IPS DF 6.9 (cell line): ENCODE measurements around the gene IFNGR2.

Experiments used
- DNase-seq: peaks from one replicate; pipeline ENCODE4 v3.0.0-alpha.2; 2013; ENCODE audit warnings: low read depth, low spot score
- H3K27ac ChIP-seq: one replicate; pipeline ENCODE4 v1.5.1; 2013; ENCODE audit warnings: low read length, control low read depth
- H3K27me3 ChIP-seq: 2 replicates; pipeline ENCODE4 v1.6.1; 2013; ENCODE audit warnings: mild to moderate bottlenecking, low read length; ENCODE audit not compliant: control insufficient read depth, insufficient read depth
- H3K36me3 ChIP-seq: 2 replicates; pipeline ENCODE4 v1.6.1; 2013; ENCODE audit warnings: low read length; ENCODE audit not compliant: control insufficient read depth, insufficient read depth
- H3K4me1 ChIP-seq: 2 replicates; pipeline ENCODE4 v1.6.1; 2013; ENCODE audit warnings: low read length; ENCODE audit not compliant: control insufficient read depth, insufficient read depth
- H3K4me3 ChIP-seq: 2 replicates; pipeline ENCODE4 v1.5.1; 2013; ENCODE audit warnings: mild to moderate bottlenecking, low read length
- H3K9me3 ChIP-seq: 2 replicates; pipeline ENCODE4 v1.6.1; 2013; ENCODE audit warnings: low read length, inconsistent platforms; ENCODE audit not compliant: control insufficient read depth, insufficient read depth
- WGBS: extraction: QIAGEN DNeasy Blood & Tissue Kit; methylation state at CpG from one replicate; pipeline ENCODE4 v1.1.7; 2013; ENCODE audit warnings: mixed read lengths, missing lambda C conversion rate; ENCODE audit not compliant: insufficient read length, insufficient coverage; 5-methylcytosine and 5-hydroxymethylcytosine counted together

Gene IFNGR2

GRCh38 chr21:33418691-33419090 lies 15.5 kb downstream of the IFNGR2 start:
- Histone ChIP-seq H3K9me3 (no peaks in the 10 kb centered on the region), H3K4me1 (no peaks in the 10 kb centered on the region), H3K36me3 (no peaks in the 10 kb centered on the region), H3K27ac (no peak overlapping the region), H3K4me3 (no peak overlapping the region), H3K27me3 (no peaks in the 10 kb centered on the region)
- no peak for DNase-seq
- WGBS: no CpG with 5 or more reads among the region's 2 CpGs

- DNase-seq: no peak
- Histone ChIP-seq H3K27me3 (no peaks in the 10 kb centered on the region), H3K4me3 (no peak overlapping the region), H3K27ac (no peak overlapping the region), H3K36me3 (0 out of 2 replicates have a peak, but pooled peaks cover 4% of the 10 kb centered on the region), H3K9me3 (no peaks in the 10 kb centered on the region), H3K4me1 (no peaks in the 10 kb centered on the region)
- WGBS: no CpG with 5 or more reads among the region's 12 CpGs
Observed at GRCh38 chr21:33419538-33420123, 16.4 kb downstream of the IFNGR2 start.

- H3K4me3 ChIP-seq: no peak overlapping the region
- WGBS: no CpG with 5 or more reads among the region's 5 CpGs
- H3K9me3 ChIP-seq: no peaks in the 10 kb centered on the region
- no peak overlapping the region for H3K27ac ChIP-seq
- H3K27me3 ChIP-seq: no peaks in the 10 kb centered on the region
- H3K4me1 ChIP-seq: no peaks in the 10 kb centered on the region
- peaks cover 7% of the 10 kb centered on the region; the same call in 1 of the 2 replicates for H3K36me3 ChIP-seq
- DNase-seq: no peak
Observed at GRCh38 chr21:33421713-33422393, 18.6 kb downstream of the IFNGR2 start.

- peaks cover 11% of the 10 kb centered on the region; the same call in 1 of the 2 replicates for H3K36me3 ChIP-seq
- H3K4me1 ChIP-seq: no peaks in the 10 kb centered on the region
- no peak overlapping the region for H3K4me3 ChIP-seq
- no CpG with 5 or more reads among the region's 9 CpGs for WGBS
- no peaks in the 10 kb centered on the region for H3K27me3 ChIP-seq
- no peaks in the 10 kb centered on the region for H3K9me3 ChIP-seq
- DNase-seq: no peak
- no peak overlapping the region for H3K27ac ChIP-seq
Observed at GRCh38 chr21:33424214-33424613, 21.0 kb downstream of the IFNGR2 start.

GRCh38 chr21:33425825-33426224 lies 22.6 kb downstream of the IFNGR2 start:
- no peaks in the 10 kb centered on the region for H3K9me3 ChIP-seq
- H3K36me3 ChIP-seq: peaks cover 11% of the 10 kb centered on the region; the same call in 1 of the 2 replicates
- H3K4me3 ChIP-seq: no peak overlapping the region
- WGBS: no CpG with 5 or more reads among the region's 3 CpGs
- no peaks in the 10 kb centered on the region for H3K27me3 ChIP-seq
- no peak for DNase-seq
- H3K4me1 ChIP-seq: no peaks in the 10 kb centered on the region
- no peak overlapping the region for H3K27ac ChIP-seq

GRCh38 chr21:33427051-33427450 lies 23.8 kb downstream of the IFNGR2 start:
- no CpG with 5 or more reads among the region's 7 CpGs for WGBS
- Histone ChIP-seq H3K27me3 (no peaks in the 10 kb centered on the region), H3K9me3 (no peaks in the 10 kb centered on the region), H3K4me3 (no peak overlapping the region), H3K36me3 (peaks cover 13% of the 10 kb centered on the region; the same call in 1 of the 2 replicates), H3K4me1 (no peaks in the 10 kb centered on the region), H3K27ac (no peak overlapping the region)
- no peak for DNase-seq

GRCh38 chr21:33428669-33429068 lies 25.5 kb downstream of the IFNGR2 start:
- Histone ChIP-seq H3K27ac (no peak overlapping the region), H3K9me3 (no peaks in the 10 kb centered on the region), H3K27me3 (no peaks in the 10 kb centered on the region), H3K4me1 (no peaks in the 10 kb centered on the region), H3K36me3 (peaks cover 23% of the 10 kb centered on the region), H3K4me3 (no peak overlapping the region)
- no CpG with 5 or more reads among the region's 8 CpGs for WGBS
- no peak for DNase-seq

- H3K27me3 ChIP-seq: no peaks in the 10 kb centered on the region
- no CpG with 5 or more reads among the region's 3 CpGs for WGBS
- no peaks in the 10 kb centered on the region for H3K4me1 ChIP-seq
- no peak overlapping the region for H3K4me3 ChIP-seq
- no peak overlapping the region for H3K27ac ChIP-seq
- no peak for DNase-seq
- H3K9me3 ChIP-seq: no peaks in the 10 kb centered on the region
- H3K36me3 ChIP-seq: peaks cover 20% of the 10 kb centered on the region
Observed at GRCh38 chr21:33430858-33431257, 27.6 kb downstream of the IFNGR2 start.

- DNase-seq: no peak
- Histone ChIP-seq H3K27me3 (no peaks in the 10 kb centered on the region), H3K4me1 (no peaks in the 10 kb centered on the region), H3K4me3 (no peak overlapping the region), H3K9me3 (no peaks in the 10 kb centered on the region), H3K36me3 (peaks cover 20% of the 10 kb centered on the region), H3K27ac (no peak overlapping the region)
- no CpG with 5 or more reads among the region's 6 CpGs for WGBS
Observed at GRCh38 chr21:33432496-33432895, 29.3 kb downstream of the IFNGR2 start.

GRCh38 chr21:33433001-33433400 lies 29.8 kb downstream of the IFNGR2 start:
- no peaks in the 10 kb centered on the region for H3K4me1 ChIP-seq
- no CpG with 5 or more reads among the region's 8 CpGs for WGBS

More at GRCh38 chr21:33433001-33433400, 29.8 kb downstream of the IFNGR2 start:
- H3K4me3 ChIP-seq: no peak overlapping the region
- H3K36me3 ChIP-seq: peaks cover 20% of the 10 kb centered on the region
- H3K27ac ChIP-seq: no peak overlapping the region
- DNase-seq: no peak
- no peaks in the 10 kb centered on the region for H3K9me3 ChIP-seq
- H3K27me3 ChIP-seq: no peaks in the 10 kb centered on the region
